Measurements from ENCODE around the gene TEX48. TPM values are rescaled to one million over a fixed set of nuclear protein-coding genes. Genes with fewer than 3 reads are reported as not detected.

The TEX48 gene
- polyA plus RNA-seq, 1 of the 3 experiments (the other 2 are of a cell fraction): 0.46 TPM

DNA sequence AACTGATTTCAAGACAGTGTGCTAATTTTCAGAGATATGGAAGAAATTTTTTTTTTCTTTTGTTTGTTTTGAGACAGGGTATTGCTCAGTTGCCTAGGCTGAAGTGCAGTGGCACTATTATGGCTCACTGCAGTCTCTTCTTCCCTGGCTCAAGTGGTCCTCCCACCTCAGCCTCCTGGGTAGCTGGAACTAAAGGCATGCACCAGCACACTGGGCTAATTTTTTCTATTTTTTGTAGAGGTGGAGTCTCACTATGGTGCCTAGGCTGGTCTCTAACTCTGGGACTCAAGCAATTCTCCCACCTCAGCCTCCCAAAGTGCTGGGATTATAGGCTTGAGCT, 9.9 kb upstream of the TEX48 start:
- ChIA-PET POLR2A (no interaction called here), CTCF (interaction anchor here (1.4 to 4.5 kb wide), 2 partner anchors 10 to 323 kb away, joined by 4 to 26 read pairs; partner anchors contain the start of gene TEX48)
- Histone ChIP-seq H3K79me2 (ENCODE audit: insufficient read depth) (no peaks in the 10 kb centered on the region), H3K4me2 (peak overlapping the region; percentile 53), H3K36me3 (replicated peaks in 1 of 2; ENCODE audit: control insufficient read depth in 1 of 2, insufficient read depth in 2 of 2, low read length in 1 of 2) (no peaks in the 10 kb centered on the region), H3K27ac (ENCODE audit: low read depth in 2 of 2, low read length in 1 of 2) (peak overlapping the region; percentile 81 to 95; a peak in 3 of 4 replicates), H3K9ac (peak overlapping the region; percentile 70), H3K27me3 (ENCODE audit: insufficient read depth) (no peaks in the 10 kb centered on the region), H3K9me2 (no peaks in the 10 kb centered on the region), H3K9me3 (no peaks in the 10 kb centered on the region), H4K20me1 (ENCODE audit: insufficient read depth) (no peaks in the 10 kb centered on the region), H3F3A (replicated peaks; ENCODE audit: insufficient read depth) (peaks cover 41% of the 10 kb centered on the region), H2AFZ (ENCODE audit: low read depth) (peak overlapping the region; percentile 3; the same call in 1 of the 2 replicates), H3K4me1 (ENCODE audit: control insufficient read depth in 1 of 2, insufficient read depth in 2 of 2, low read depth in 1 of 2, low read length in 1 of 2) (peaks cover 0 to 47% of the 10 kb centered on the region in 2 experiments), H3K4me3 (ENCODE audit: low read depth in 2 of 2, low read length in 1 of 2) (no peak overlapping the region)
- no peak for DNase-seq
- TF ChIP-seq ELF1 (IDR thresholded peaks at IDR 0.05) (no peak), SMC3 (IDR thresholded peaks at IDR 0.05; ENCODE audit: low read depth, low read length) (no peak), MEF2A (IDR thresholded peaks at IDR 0.05; ENCODE audit: borderline replicate concordance, low read depth) (no peak), EZH2phosphoT487 (IDR thresholded peaks at IDR 0.05; ENCODE audit: borderline replicate concordance, low read depth) (no peak), YY1 (IDR thresholded peaks at IDR 0.05; ENCODE audit: low read depth) (no peak), FOXJ3 (CRISPR knock-in tag; IDR thresholded peaks at IDR 0.05) (no peak)
- TF ChIP-seq, protein P1, sequence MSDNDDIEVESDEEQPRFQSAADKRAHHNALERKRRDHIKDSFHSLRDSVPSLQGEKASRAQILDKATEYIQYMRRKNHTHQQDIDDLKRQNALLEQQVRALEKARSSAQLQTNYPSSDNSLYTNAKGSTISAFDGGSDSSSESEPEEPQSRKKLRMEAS (IDR thresholded peaks at IDR 0.05; ENCODE audit: low read depth): no peak
- TF ChIP-seq, protein P2, sequence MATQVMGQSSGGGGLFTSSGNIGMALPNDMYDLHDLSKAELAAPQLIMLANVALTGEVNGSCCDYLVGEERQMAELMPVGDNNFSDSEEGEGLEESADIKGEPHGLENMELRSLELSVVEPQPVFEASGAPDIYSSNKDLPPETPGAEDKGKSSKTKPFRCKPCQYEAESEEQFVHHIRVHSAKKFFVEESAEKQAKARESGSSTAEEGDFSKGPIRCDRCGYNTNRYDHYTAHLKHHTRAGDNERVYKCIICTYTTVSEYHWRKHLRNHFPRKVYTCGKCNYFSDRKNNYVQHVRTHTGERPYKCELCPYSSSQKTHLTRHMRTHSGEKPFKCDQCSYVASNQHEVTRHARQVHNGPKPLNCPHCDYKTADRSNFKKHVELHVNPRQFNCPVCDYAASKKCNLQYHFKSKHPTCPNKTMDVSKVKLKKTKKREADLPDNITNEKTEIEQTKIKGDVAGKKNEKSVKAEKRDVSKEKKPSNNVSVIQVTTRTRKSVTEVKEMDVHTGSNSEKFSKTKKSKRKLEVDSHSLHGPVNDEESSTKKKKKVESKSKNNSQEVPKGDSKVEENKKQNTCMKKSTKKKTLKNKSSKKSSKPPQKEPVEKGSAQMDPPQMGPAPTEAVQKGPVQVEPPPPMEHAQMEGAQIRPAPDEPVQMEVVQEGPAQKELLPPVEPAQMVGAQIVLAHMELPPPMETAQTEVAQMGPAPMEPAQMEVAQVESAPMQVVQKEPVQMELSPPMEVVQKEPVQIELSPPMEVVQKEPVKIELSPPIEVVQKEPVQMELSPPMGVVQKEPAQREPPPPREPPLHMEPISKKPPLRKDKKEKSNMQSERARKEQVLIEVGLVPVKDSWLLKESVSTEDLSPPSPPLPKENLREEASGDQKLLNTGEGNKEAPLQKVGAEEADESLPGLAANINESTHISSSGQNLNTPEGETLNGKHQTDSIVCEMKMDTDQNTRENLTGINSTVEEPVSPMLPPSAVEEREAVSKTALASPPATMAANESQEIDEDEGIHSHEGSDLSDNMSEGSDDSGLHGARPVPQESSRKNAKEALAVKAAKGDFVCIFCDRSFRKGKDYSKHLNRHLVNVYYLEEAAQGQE (IDR thresholded peaks at IDR 0.05; ENCODE audit: low read depth, low read length): no peak
- TF ChIP-seq, protein P3, sequence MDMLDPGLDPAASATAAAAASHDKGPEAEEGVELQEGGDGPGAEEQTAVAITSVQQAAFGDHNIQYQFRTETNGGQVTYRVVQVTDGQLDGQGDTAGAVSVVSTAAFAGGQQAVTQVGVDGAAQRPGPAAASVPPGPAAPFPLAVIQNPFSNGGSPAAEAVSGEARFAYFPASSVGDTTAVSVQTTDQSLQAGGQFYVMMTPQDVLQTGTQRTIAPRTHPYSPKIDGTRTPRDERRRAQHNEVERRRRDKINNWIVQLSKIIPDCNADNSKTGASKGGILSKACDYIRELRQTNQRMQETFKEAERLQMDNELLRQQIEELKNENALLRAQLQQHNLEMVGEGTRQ (IDR thresholded peaks at IDR 0.05; ENCODE audit: borderline replicate concordance, low read depth, low read length): no peak

DNA sequence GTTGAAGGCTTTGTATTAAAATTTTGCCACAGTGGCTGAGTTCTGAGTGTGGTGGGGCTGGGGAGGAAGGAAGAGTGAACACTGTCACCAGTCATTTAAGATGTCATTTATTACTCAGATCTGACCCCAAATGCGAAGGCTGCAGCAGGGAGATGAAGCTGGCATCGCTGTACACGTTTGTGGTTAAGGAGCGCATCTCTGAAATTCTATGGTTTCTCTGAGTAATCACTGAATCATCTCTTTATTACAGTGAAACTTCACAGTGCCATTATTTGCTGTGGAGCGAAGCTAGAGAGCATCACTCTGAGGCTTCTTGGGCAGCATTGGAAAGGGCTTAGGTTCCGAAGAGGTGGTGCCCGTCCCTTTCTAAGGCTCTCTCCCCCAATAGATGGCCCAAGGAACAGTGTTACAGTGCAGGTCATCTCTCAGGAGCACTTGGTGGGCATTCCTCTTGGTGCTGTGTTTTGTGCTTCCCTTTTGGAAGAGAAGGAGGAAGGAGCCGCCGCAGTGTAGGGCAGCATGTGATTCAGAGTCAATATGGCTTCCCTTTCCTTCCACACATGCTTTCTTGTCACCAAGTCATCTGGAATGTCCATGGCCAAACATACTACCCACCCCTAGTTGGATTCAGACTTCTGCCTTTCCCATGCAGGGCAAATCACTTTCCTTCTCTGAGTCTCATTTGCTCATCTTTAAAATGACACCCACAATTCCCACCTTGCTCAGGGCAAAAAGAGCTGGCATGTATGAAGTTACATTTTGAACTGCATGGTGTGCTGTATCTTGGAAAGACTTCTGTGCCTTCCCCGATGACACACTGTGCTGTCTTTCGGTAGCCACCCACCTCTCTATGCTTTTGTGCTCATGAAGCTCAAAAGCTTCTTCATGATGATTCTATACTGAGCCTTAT, 9.3 kb upstream of the TEX48 start:
- ChIA-PET CTCF (interaction anchor here (1.2 to 4.5 kb wide), 3 partner anchors 10 to 323 kb away, joined by 4 to 26 read pairs (median 4); partner anchors contain the start of gene TEX48), POLR2A (no interaction called here)
- peak overlapping the region; percentile 81 to 95 for H3K27ac ChIP-seq (ENCODE audit: low read depth in 2 of 2, low read length in 1 of 2)
- TF ChIP-seq SIN3A (IDR thresholded peaks at IDR 0.05; ENCODE audit: borderline replicate concordance, low read depth, low read length): peak; percentile 72; the same call in 1 of the 2 replicates
- no peak for TF ChIP-seq GABPA (IDR thresholded peaks at IDR 0.05; ENCODE audit: low read depth)
- no peak for TF ChIP-seq ELF1 (IDR thresholded peaks at IDR 0.05)
- TF ChIP-seq RCOR1 (IDR thresholded peaks at IDR 0.05; ENCODE audit: low read length): no peak
- no peak for TF ChIP-seq FOXJ3 (CRISPR knock-in tag; IDR thresholded peaks at IDR 0.05)
- TF ChIP-seq RXRA (IDR thresholded peaks at IDR 0.05; ENCODE audit: borderline replicate concordance, low read depth): peak; percentile 95; the same call in 1 of the 2 replicates
- no peak for TF ChIP-seq GATA2 (CRISPR knock-in tag; IDR thresholded peaks at IDR 0.05)
- TF ChIP-seq NFIC (IDR thresholded peaks at IDR 0.05; ENCODE audit: borderline replicate concordance): peak; percentile 97
- TF ChIP-seq, protein P2 (IDR thresholded peaks at IDR 0.05; ENCODE audit: low read depth, low read length): peak; percentile 67; the same call in 1 of the 2 replicates
- TF ChIP-seq, protein P4, sequence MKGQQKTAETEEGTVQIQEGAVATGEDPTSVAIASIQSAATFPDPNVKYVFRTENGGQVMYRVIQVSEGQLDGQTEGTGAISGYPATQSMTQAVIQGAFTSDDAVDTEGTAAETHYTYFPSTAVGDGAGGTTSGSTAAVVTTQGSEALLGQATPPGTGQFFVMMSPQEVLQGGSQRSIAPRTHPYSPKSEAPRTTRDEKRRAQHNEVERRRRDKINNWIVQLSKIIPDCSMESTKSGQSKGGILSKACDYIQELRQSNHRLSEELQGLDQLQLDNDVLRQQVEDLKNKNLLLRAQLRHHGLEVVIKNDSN (IDR thresholded peaks at IDR 0.05; ENCODE audit: borderline replicate concordance, low read depth): peak; percentile 46; the same call in 1 of the 2 replicates

More for the DNA sequence above, 9.3 kb upstream of the TEX48 start:
- H4K20me1 ChIP-seq (ENCODE audit: insufficient read depth): no peaks in the 10 kb centered on the region
- WGBS (ENCODE audit: low lambda C conversion rate): 32% methylated on average over 9 of the region's 11 CpGs
- H3F3A ChIP-seq (replicated peaks; ENCODE audit: insufficient read depth): peaks cover 44% of the 10 kb centered on the region
- H3K27me3 ChIP-seq (ENCODE audit: insufficient read depth): no peaks in the 10 kb centered on the region
- no peaks in the 10 kb centered on the region for H3K9me2 ChIP-seq
- no peaks in the 10 kb centered on the region for H3K36me3 ChIP-seq (replicated peaks in 1 of 2; ENCODE audit: control insufficient read depth in 1 of 2, insufficient read depth in 2 of 2, low read length in 1 of 2)
- H3K9me3 ChIP-seq: no peaks in the 10 kb centered on the region
- H3K4me1 ChIP-seq (ENCODE audit: control insufficient read depth in 1 of 2, insufficient read depth in 2 of 2, low read depth in 1 of 2, low read length in 1 of 2): peaks cover 0 to 44% of the 10 kb centered on the region in 2 experiments
- peak overlapping the region; percentile 53 for H3K4me2 ChIP-seq
- no peak overlapping the region for H3K4me3 ChIP-seq (ENCODE audit: low read depth in 2 of 2, low read length in 1 of 2)
- no peaks in the 10 kb centered on the region for H3K79me2 ChIP-seq (ENCODE audit: insufficient read depth)
- DNase-seq: no peak
- H2AFZ ChIP-seq (ENCODE audit: low read depth): peak overlapping the region; percentile 3; the same call in 1 of the 2 replicates
- H3K9ac ChIP-seq: peak overlapping the region; percentile 70
